ENCODE results near the gene TRUB1.
"Not testable (repeated sequence)": the region's sequence is repeated elsewhere in the genome, so short reads cannot be mapped to it uniquely, and the experiment has no call there.

Gene TRUB1

GRCh38 chr10:114932945-114933344 is 5.0 kb upstream of the TRUB1 start:
- no peak overlapping the region for H3K4me3 ChIP-seq (ENCODE audit: low read depth, low read length)
- peak; percentile 37 for DNase-seq (ENCODE audit: low read depth)
- TF ChIP-seq CTCF (conservative IDR thresholded peaks at IDR 0.05; ENCODE audit: low read depth, low read length) = no peak

- H3K4me3 ChIP-seq (ENCODE audit: low read depth, low read length) = no peak overlapping the region
- DNase-seq (ENCODE audit: low read depth) = peak; percentile 41
- no peak for TF ChIP-seq CTCF (conservative IDR thresholded peaks at IDR 0.05; ENCODE audit: low read depth, low read length)
These were observed 4.4 kb upstream of the TRUB1 start for GRCh38 chr10:114933588-114933987.

GRCh38 chr10:114933995-114934394 is 4.0 kb upstream of the TRUB1 start:
- not testable (repeated sequence) for H3K4me3 ChIP-seq (ENCODE audit: low read depth, low read length); DNase-seq (ENCODE audit: low read depth)

GRCh38 chr10:114938856-114939193 is 830 bp downstream of the TRUB1 start:
- peak overlapping the region; percentile 69 for H3K4me3 ChIP-seq (ENCODE audit: low read depth, low read length)
- no peak for TF ChIP-seq CTCF (conservative IDR thresholded peaks at IDR 0.05; ENCODE audit: low read depth, low read length)
- no peak for DNase-seq (ENCODE audit: low read depth)

GRCh38 chr10:114940735-114941134 is 2.7 kb downstream of the TRUB1 start:
- TF ChIP-seq CTCF (conservative IDR thresholded peaks at IDR 0.05; ENCODE audit: low read depth, low read length) = no peak
- H3K4me3 ChIP-seq (ENCODE audit: low read depth, low read length) = no peak overlapping the region
- peak; percentile 31 for DNase-seq (ENCODE audit: low read depth)

GRCh38 chr10:114943000-114943399 is 5.0 kb downstream of the TRUB1 start:
- TF ChIP-seq CTCF (conservative IDR thresholded peaks at IDR 0.05; ENCODE audit: low read depth, low read length) = no peak
- no peak overlapping the region for H3K4me3 ChIP-seq (ENCODE audit: low read depth, low read length)
- no peak for DNase-seq (ENCODE audit: low read depth)

GRCh38 chr10:114953047-114953446 is 15.1 kb downstream of the TRUB1 start:
- TF ChIP-seq CTCF (conservative IDR thresholded peaks at IDR 0.05; ENCODE audit: low read depth, low read length) = no peak
- H3K4me3 ChIP-seq (ENCODE audit: low read depth, low read length) = no peak overlapping the region
- no peak for DNase-seq (ENCODE audit: low read depth)

- no peak for DNase-seq (ENCODE audit: low read depth)
- no peak overlapping the region for H3K4me3 ChIP-seq (ENCODE audit: low read depth, low read length)
- no peak for TF ChIP-seq CTCF (conservative IDR thresholded peaks at IDR 0.05; ENCODE audit: low read depth, low read length)
These were observed 18.0 kb downstream of the TRUB1 start for GRCh38 chr10:114955984-114956383.
